Measurements from ENCODE around the gene ITGB2.

The ITGB2 gene

DNA sequence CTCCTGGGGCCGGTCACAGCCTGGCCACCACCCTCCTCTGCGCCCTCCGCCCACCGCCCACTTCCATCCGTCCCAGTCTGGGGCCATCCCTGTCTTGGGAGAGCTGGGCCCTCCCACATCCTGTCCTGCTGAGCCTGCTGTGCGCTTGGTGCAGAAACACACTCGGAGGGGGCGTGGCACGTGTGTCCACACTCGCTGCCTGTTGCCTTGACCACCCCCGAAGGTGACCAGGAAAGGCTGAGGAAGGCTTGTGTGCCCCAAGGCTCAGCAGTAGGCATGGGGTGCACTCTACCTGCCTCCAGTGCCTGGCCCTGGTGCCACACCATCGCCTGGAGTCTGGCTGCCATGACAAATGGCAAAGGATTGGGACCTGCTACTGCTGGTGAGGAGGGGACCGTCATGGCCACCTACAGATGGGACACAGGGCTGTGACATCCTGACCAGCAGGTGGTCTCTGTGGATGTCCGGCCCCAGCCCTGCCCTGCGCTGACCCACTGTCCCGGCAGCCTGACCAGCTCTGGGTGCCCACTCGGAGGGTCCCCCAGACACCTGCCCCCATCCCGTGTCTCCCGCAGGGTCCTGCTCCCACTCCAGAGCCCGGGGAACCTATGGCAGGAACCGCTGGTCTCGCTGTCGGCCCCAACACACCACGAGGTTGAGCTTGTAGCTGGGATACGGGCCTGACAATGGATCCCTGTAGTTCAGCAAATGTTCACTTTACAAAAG lies 24.0 kb downstream of the ITGB2 start:
- H3K4me3 ChIP-seq (replicated peaks; ENCODE audit: low read depth, low read length), result no peak overlapping the region
- TF ChIP-seq, protein P1, sequence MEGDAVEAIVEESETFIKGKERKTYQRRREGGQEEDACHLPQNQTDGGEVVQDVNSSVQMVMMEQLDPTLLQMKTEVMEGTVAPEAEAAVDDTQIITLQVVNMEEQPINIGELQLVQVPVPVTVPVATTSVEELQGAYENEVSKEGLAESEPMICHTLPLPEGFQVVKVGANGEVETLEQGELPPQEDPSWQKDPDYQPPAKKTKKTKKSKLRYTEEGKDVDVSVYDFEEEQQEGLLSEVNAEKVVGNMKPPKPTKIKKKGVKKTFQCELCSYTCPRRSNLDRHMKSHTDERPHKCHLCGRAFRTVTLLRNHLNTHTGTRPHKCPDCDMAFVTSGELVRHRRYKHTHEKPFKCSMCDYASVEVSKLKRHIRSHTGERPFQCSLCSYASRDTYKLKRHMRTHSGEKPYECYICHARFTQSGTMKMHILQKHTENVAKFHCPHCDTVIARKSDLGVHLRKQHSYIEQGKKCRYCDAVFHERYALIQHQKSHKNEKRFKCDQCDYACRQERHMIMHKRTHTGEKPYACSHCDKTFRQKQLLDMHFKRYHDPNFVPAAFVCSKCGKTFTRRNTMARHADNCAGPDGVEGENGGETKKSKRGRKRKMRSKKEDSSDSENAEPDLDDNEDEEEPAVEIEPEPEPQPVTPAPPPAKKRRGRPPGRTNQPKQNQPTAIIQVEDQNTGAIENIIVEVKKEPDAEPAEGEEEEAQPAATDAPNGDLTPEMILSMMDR (IDR thresholded peaks at IDR 0.05; ENCODE audit: low read length, missing control alignments), result no peak
- no peak for DNase-seq (ENCODE audit: low read depth)

DNA sequence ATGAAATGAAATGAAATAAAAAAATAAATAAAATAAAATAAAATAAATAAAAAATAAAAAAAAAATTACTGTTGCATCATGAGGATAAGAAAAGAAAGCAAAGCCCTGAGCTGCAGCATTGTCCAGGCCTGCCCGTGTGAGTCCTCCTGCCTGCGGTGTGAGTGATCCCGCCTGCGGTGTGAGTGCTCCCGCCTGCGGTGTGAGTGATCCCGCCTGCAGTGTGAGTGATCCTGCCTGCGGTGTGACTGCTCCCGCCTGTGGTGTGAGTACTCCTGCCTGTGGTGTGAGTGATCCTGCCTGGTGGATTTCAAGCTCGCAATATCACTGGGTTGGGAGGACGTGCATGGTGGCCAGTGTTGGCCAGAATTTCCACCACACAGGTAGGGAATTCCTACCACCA lies 24.8 kb downstream of the ITGB2 start:
- TF ChIP-seq, protein P1 (IDR thresholded peaks at IDR 0.05; ENCODE audit: low read length, missing control alignments), result no peak

DNA sequence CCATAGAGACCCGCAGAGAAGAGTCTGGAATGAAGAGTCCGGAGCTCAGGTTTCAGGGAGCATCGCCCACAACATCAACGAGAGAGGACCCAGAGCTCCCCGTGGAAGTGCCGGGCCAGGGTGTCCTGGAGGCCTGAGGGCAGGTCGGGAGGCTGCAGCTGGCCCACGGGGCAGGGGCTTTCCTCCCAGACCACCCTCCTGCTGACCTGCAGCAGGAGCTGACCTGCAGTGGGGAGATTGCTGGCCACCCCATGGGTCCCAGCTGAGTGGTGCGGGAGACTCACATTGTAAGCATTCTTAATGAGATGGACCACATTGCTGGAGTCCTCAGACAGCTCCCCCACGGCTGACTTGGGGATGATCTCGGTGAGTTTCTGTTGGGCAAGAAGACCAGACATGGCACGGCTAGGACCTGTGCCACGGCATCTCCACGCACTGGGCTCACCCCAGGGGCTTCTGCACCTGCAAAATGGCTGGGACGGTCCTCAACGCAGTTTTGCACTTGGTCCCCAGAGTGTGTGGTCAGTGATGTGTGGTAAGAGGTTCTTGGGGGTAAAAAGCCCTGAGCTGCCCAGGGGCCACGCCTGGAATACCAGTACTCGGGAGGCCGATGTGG lies 25.9 kb downstream of the ITGB2 start:
- DNase-seq (ENCODE audit: low read depth), result no peak
- H3K4me3 ChIP-seq (replicated peaks; ENCODE audit: low read depth, low read length), result no peak overlapping the region
- TF ChIP-seq, protein P1 (IDR thresholded peaks at IDR 0.05; ENCODE audit: low read length, missing control alignments), result no peak

More for the DNA sequence above, 24.8 kb downstream of the ITGB2 start:
- DNase-seq (ENCODE audit: low read depth), result no peak
- H3K4me3 ChIP-seq (replicated peaks; ENCODE audit: low read depth, low read length), result no peak overlapping the region

DNA sequence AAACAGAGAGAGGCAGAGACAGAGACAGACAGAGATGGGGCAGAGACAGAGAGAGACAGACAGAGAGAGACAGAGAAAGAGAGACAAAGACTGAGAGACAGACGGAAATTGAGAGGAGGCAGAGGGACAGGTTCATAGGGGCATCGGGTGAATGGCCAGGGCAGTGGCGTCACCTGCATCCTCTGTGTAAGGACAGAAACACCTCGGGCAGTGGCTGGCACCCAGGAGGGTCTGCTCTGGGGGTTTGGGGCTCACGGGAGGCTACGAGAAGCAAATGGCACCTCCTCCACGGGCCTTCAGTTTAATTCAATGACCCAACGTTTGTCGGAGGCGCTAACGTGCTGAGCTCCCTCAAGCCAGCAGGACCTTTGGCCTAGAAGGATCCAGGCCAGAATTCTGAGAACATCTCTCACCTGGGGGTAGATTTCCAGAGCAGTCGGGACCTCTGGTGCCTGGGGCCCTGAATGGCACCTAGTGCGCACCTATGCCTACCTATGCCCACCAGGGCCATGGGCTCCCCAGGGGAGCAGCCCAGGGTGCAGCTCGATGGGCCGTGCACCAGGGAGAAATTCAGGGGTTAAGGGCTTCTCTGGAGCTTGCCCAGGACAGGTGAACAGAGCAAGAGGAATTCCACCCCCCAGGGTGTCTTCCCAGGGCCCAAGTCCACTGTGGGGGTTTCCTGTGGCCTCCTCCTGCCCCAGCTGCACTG lies 26.6 kb downstream of the ITGB2 start:
- TF ChIP-seq, protein P1 (IDR thresholded peaks at IDR 0.05; ENCODE audit: low read length, missing control alignments), result no peak
- no peak for DNase-seq (ENCODE audit: low read depth)
- H3K4me3 ChIP-seq (replicated peaks; ENCODE audit: low read depth, low read length), result no peak overlapping the region

DNA sequence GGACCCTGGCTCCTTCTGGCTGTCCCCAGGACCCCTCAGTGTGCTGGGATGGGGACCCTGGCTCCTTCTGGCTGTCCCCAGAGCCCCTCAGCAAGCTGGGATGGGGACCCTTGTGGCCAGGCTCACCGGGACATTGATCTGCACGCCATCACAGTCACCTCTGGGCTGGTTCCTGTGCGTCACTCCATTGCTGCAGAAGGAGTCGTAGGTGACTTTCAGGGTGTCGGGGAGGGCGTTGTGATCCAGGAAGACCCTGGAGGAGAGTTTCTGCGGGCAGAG lies 27.5 kb downstream of the ITGB2 start:
- DNase-seq (ENCODE audit: low read depth), result no peak
- no peak overlapping the region for H3K4me3 ChIP-seq (replicated peaks; ENCODE audit: low read depth, low read length)
- TF ChIP-seq, protein P1 (IDR thresholded peaks at IDR 0.05; ENCODE audit: low read length, missing control alignments), result no peak

DNA sequence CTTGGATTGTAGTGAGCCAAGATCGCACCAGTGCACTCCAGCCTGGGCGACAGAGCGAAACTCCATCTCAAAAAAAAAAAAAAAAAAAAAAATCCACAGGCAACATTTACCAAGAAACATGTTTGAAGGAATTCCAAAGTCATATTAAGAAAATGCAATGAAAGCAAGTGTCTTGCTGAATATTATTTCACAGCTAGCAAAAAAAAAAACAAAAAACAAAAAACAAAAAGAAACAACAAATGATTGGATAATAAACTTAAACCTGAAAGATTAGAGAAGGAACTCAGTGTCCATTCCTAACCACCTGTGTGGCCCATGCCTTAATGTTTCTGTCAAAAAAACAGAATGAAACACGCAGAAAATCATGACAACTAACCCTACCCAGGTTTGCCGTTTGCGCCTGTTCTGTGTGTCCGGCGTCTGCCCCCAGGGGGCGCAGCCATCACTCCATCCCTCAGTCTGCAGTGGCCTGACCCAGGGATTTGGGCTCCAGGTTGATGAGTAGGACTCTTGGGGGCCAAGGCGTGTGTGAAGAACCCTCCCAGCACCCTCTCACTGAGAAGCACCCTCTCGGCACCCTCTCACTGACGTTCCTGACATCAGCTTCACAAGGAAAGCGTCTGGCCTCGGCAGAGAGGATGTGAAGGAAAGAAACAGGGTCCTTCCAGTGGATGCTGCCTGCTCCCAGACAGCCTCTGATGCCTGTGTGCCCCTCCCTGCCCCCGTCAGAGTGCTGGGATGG lies 28.0 kb downstream of the ITGB2 start:
- H3K4me3 ChIP-seq (replicated peaks; ENCODE audit: low read depth, low read length), result no peak overlapping the region
- TF ChIP-seq, protein P1 (IDR thresholded peaks at IDR 0.05; ENCODE audit: low read length, missing control alignments), result no peak
- DNase-seq (ENCODE audit: low read depth), result peak; percentile 55
